ENCODE results near the gene GDPD4.

DNA sequence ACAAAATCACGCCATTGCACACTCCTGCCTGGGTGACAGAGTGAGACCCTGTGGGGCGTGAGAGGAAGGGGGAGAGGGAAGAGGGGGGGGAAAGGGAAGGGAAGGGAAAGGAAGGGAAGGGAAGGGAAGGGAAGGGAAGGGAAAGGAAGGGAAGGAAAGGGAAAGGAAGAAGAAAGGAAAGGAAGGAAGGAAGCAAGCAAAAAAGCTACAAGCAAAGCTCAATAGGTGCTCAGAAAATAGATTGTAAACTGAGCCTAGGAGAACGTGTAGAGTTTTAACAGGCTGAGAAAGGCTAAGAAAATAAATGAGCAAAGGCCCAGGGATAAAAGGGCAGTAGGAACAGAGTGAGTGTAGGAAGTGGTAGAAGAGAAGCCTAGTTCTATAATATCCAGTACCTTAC is 30.8 kb upstream of the GDPD4 start:
- TF ChIP-seq, protein P1, sequence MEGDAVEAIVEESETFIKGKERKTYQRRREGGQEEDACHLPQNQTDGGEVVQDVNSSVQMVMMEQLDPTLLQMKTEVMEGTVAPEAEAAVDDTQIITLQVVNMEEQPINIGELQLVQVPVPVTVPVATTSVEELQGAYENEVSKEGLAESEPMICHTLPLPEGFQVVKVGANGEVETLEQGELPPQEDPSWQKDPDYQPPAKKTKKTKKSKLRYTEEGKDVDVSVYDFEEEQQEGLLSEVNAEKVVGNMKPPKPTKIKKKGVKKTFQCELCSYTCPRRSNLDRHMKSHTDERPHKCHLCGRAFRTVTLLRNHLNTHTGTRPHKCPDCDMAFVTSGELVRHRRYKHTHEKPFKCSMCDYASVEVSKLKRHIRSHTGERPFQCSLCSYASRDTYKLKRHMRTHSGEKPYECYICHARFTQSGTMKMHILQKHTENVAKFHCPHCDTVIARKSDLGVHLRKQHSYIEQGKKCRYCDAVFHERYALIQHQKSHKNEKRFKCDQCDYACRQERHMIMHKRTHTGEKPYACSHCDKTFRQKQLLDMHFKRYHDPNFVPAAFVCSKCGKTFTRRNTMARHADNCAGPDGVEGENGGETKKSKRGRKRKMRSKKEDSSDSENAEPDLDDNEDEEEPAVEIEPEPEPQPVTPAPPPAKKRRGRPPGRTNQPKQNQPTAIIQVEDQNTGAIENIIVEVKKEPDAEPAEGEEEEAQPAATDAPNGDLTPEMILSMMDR (IDR thresholded peaks at IDR 0.05): no peak
- TF ChIP-seq POLR2A (IDR thresholded peaks at IDR 0.05) (no peak), POLR2AphosphoS5 (IDR thresholded peaks at IDR 0.05) (no peak)

Measured in transverse colon (tissue), 4 donors.